Liver (tissue), 9 donors: Measurements from ENCODE around the gene GRK1. TPM values are rescaled to one million over a fixed set of nuclear protein-coding genes. Genes with fewer than 3 reads are reported as not detected.

Experiments
- DNase-seq: peaks from one replicate; pipeline ENCODE4 v3.0.0-alpha.2; 2017; ENCODE audit warnings: low spot score
- H3K27ac ChIP-seq, 2 donors: one replicate each; pipeline ENCODE4 v1.7.0; 2013; ENCODE audit warnings: inconsistent platforms in 2 of 2, low read length in 2 of 2, control low read depth in 1 of 2, low read depth in 1 of 2, mild to moderate bottlenecking in 1 of 2
- H3K27me3 ChIP-seq, 4 donors: one replicate each; pipeline versions ENCODE4 v1.6.1 to v1.7.0; 2013; ENCODE audit warnings: low read length in 3 of 4, inconsistent platforms in 1 of 4, mild to moderate bottlenecking in 1 of 4, moderate library complexity in 1 of 4; ENCODE audit not compliant: control insufficient read depth in 4 of 4, insufficient read depth in 4 of 4
- H3K36me3 ChIP-seq, 4 donors: one replicate each; pipeline versions ENCODE4 v1.6.1 to v1.7.0; 2013; ENCODE audit warnings: low read length in 3 of 4, mild to moderate bottlenecking in 3 of 4, low read depth in 1 of 4, moderate library complexity in 1 of 4; ENCODE audit not compliant: control insufficient read depth in 4 of 4, insufficient read depth in 3 of 4
- H3K4me1 ChIP-seq, 4 donors: one replicate each; pipeline versions ENCODE4 v1.6.1 to v1.7.0; 2013; ENCODE audit warnings: low read length in 3 of 4, mild to moderate bottlenecking in 3 of 4, moderate library complexity in 1 of 4; ENCODE audit not compliant: control insufficient read depth in 4 of 4, insufficient read depth in 4 of 4
- H3K4me3 ChIP-seq, 3 donors: one replicate each; pipeline versions ENCODE4 v1.6.1 to v1.7.0; 2013; ENCODE audit warnings: low read length in 3 of 3, control low read depth in 1 of 3, low read depth in 1 of 3, mild to moderate bottlenecking in 1 of 3
- H3K9ac ChIP-seq, 2 donors: one replicate each; pipeline ENCODE4 v1.7.0; 2013; ENCODE audit warnings: low read length in 2 of 2, mild to moderate bottlenecking in 2 of 2, moderate library complexity in 2 of 2, control low read depth in 1 of 2, low read depth in 1 of 2
- H3K9me3 ChIP-seq, 4 donors: one replicate each; pipeline versions ENCODE4 v1.6.1 to v1.7.0; 2013; ENCODE audit warnings: low read length in 3 of 4; ENCODE audit not compliant: control insufficient read depth in 4 of 4
- EGR1 ChIP-seq, 2 donors: IDR thresholded peaks; 2 replicates each; pipeline ENCODE4 v1.6.1; 2016 to 2018; ENCODE audit warnings: antibody characterized with exemption in 2 of 2, low read depth in 2 of 2
- FOXA1 ChIP-seq: IDR thresholded peaks from 2 replicates; pipeline ENCODE4 v1.6.1; 2016; ENCODE audit warnings: antibody characterized with exemption
- FOXA2 ChIP-seq: IDR thresholded peaks from 2 replicates; pipeline ENCODE4 v1.6.1; 2016; ENCODE audit warnings: antibody characterized with exemption
- GABPA ChIP-seq, 2 donors: IDR thresholded peaks in 1 of 2; conservative IDR thresholded peaks in 1 of 2; 2 replicates each; pipeline ENCODE4 v1.6.1; 2016; ENCODE audit warnings: antibody characterized with exemption in 2 of 2, mild to moderate bottlenecking in 1 of 2, moderate library complexity in 1 of 2
- HNF4A ChIP-seq, 2 donors: conservative IDR thresholded peaks; 2 replicates each; pipeline ENCODE4 v1.6.1; 2016; ENCODE audit warnings: antibody characterized with exemption in 2 of 2, mild to moderate bottlenecking in 2 of 2
- HNF4G ChIP-seq: IDR thresholded peaks from 2 replicates; pipeline ENCODE4 v1.6.1; 2016; ENCODE audit warnings: antibody characterized with exemption
- JUND ChIP-seq, 2 donors: IDR thresholded peaks; 2 replicates each; pipeline ENCODE4 v1.6.1; 2016; ENCODE audit warnings: antibody characterized with exemption in 2 of 2
- MAX ChIP-seq: IDR thresholded peaks from 2 replicates; pipeline ENCODE4 v1.6.1; 2016; ENCODE audit warnings: antibody characterized with exemption
- NR2F2 ChIP-seq: IDR thresholded peaks from 2 replicates; pipeline ENCODE4 v1.6.1; 2016; ENCODE audit warnings: antibody characterized with exemption
- RAD21 ChIP-seq, 2 donors: IDR thresholded peaks; 2 replicates each; pipeline ENCODE4 v1.6.1; 2016; ENCODE audit warnings: antibody characterized with exemption in 2 of 2, mild to moderate bottlenecking in 2 of 2
- REST ChIP-seq: IDR thresholded peaks from 2 replicates; pipeline ENCODE4 v1.6.1; 2016; ENCODE audit warnings: antibody characterized with exemption, mild to moderate bottlenecking
- RXRA ChIP-seq, 2 donors: IDR thresholded peaks; 2 replicates each; pipeline ENCODE4 v1.6.1; 2017 to 2018; ENCODE audit warnings: antibody characterized with exemption in 2 of 2, mild to moderate bottlenecking in 1 of 2
- SP1 ChIP-seq: IDR thresholded peaks from 2 replicates; pipeline ENCODE4 v1.6.1; 2018; ENCODE audit warnings: antibody characterized with exemption, mild to moderate bottlenecking
- TAF1 ChIP-seq: conservative IDR thresholded peaks from 2 replicates; pipeline ENCODE4 v1.6.1; 2016; ENCODE audit warnings: antibody characterized with exemption, mild to moderate bottlenecking
- YY1 ChIP-seq: IDR thresholded peaks from 2 replicates; pipeline ENCODE4 v1.6.1; 2016; ENCODE audit warnings: antibody characterized with exemption, mild to moderate bottlenecking
- ZBTB33 ChIP-seq: IDR thresholded peaks from 2 replicates; pipeline ENCODE4 v1.6.1; 2016; ENCODE audit warnings: antibody characterized with exemption
- WGBS: extraction: QIAGEN DNeasy Blood & Tissue Kit; methylation state at CpG from one replicate; pipeline ENCODE4 v1.1.7; 2013; 5-methylcytosine and 5-hydroxymethylcytosine counted together
- polyA plus RNA-seq, 2 donors: library from polyadenylated mRNA; stranded (reverse) in 1 of 2; unstranded in 1 of 2; fragments of 200-250 nt in 1 of 2; fragments of >200 nt in 1 of 2; fragmentation: Nextera tagmentation in 1 of 2; extraction: Ambion mirVana in 1 of 2; gene quantifications; one replicate each; pipeline versions ENCODE4 v1.2.1 to v1.2.3, GENCODE V29; 2013 to 2015
- total RNA-seq, 2 donors: library from RNA; depleted of rRNA; stranded (reverse); fragments of >200 nt; gene quantifications; one replicate each; pipeline ENCODE4 v1.2.3, GENCODE V29; 2014
- TF ChIP-seq, protein P1 (sequence below): IDR thresholded peaks from 2 replicates; pipeline ENCODE4 v1.6.1; 2016; ENCODE audit warnings: antibody characterized with exemption
- TF ChIP-seq, protein P2 (sequence below): fragments of 150-350 bp; IDR thresholded peaks from 2 replicates; pipeline ENCODE4 v1.5.1; 2017; ENCODE audit warnings: improper control_type of control experiment, low read depth, low read length; ENCODE audit not compliant: missing input control
- donor health status: healthy.
- donor health status: healthy.
- donor health status: healthy.
- donor health status: healthy.
- donor health status: healthy.

Gene GRK1
- total and polyA plus RNA-seq, 4 donors: 0.05 TPM; not detected in 3

GRCh38 chr13:113644800-113645199 is 22.2 kb upstream of the GRK1 start:
- 97% methylated on average over 1 of the region's 1 CpG for WGBS
- TF ChIP-seq MAX: no peak
- no peak for TF ChIP-seq RAD21 (IDR thresholded peaks at IDR 0.05)
- no peak for TF ChIP-seq HNF4A (conservative IDR thresholded peaks at IDR 0.05)
- TF ChIP-seq RXRA (IDR thresholded peaks at IDR 0.05): no peak
- TF ChIP-seq SP1: no peak
- no peak for TF ChIP-seq GABPA (IDR thresholded peaks at IDR 0.05 in 1 of 2, conservative IDR thresholded peaks at IDR 0.05 in 1 of 2)
- TF ChIP-seq TAF1: no peak
- no peak for TF ChIP-seq JUND (IDR thresholded peaks at IDR 0.05)
- TF ChIP-seq NR2F2: no peak
- TF ChIP-seq EGR1 (IDR thresholded peaks at IDR 0.05; ENCODE audit: low read depth in 2 of 2): no peak
- no peak for TF ChIP-seq HNF4G
- no peak for TF ChIP-seq FOXA2
- no peak for TF ChIP-seq FOXA1
- TF ChIP-seq, protein P1, sequence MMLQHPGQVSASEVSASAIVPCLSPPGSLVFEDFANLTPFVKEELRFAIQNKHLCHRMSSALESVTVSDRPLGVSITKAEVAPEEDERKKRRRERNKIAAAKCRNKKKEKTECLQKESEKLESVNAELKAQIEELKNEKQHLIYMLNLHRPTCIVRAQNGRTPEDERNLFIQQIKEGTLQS: no peak
- no peak for TF ChIP-seq REST
- TF ChIP-seq, protein P2, sequence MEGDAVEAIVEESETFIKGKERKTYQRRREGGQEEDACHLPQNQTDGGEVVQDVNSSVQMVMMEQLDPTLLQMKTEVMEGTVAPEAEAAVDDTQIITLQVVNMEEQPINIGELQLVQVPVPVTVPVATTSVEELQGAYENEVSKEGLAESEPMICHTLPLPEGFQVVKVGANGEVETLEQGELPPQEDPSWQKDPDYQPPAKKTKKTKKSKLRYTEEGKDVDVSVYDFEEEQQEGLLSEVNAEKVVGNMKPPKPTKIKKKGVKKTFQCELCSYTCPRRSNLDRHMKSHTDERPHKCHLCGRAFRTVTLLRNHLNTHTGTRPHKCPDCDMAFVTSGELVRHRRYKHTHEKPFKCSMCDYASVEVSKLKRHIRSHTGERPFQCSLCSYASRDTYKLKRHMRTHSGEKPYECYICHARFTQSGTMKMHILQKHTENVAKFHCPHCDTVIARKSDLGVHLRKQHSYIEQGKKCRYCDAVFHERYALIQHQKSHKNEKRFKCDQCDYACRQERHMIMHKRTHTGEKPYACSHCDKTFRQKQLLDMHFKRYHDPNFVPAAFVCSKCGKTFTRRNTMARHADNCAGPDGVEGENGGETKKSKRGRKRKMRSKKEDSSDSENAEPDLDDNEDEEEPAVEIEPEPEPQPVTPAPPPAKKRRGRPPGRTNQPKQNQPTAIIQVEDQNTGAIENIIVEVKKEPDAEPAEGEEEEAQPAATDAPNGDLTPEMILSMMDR: no peak
- H3K27ac ChIP-seq: no peak overlapping the region
- peaks cover 16 to 28% (median 23%) of the 10 kb centered on the region in 4 donors for H3K4me1 ChIP-seq
- no peaks in the 10 kb centered on the region for H3K9me3 ChIP-seq
- H3K9ac ChIP-seq: no peak overlapping the region
- no peak overlapping the region for H3K4me3 ChIP-seq
- DNase-seq: no peak
- H3K27me3 ChIP-seq: no peaks in the 10 kb centered on the region
- peaks cover 0 to 10% (median 4%) of the 10 kb centered on the region in 4 donors for H3K36me3 ChIP-seq

DNA sequence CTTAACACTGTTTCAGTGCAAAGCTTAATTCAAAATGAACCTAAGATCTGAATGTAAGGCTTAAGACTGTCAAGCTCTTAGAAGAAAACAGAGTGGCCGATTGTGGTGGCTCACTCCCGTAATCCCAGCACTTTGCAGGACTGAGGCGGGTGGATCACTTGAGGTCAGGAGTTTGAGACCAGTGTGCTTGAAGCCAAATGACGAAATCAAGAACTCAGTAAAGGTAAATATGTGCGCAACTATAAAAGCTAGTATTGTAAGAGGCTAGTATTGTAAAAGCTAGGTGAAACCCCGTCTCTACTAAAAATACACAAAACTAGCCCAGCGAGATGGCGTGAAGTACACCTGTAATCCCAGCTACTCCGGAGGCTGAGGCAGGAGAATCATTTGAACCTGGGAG is 21.7 kb upstream of the GRK1 start:
- Histone ChIP-seq H3K27ac (peak overlapping the region in 1 of 2 donors; percentile 41), H3K4me1 (peaks cover 16 to 28% (median 23%) of the 10 kb centered on the region in 4 donors), H3K9ac (no peak overlapping the region), H3K36me3 (peaks cover 0 to 5% (median 3%) of the 10 kb centered on the region in 4 donors), H3K27me3 (no peaks in the 10 kb centered on the region), H3K9me3 (no peaks in the 10 kb centered on the region), H3K4me3 (no peak overlapping the region)
- peak in 1 of 2 donors; percentile 86 for TF ChIP-seq RXRA (IDR thresholded peaks at IDR 0.05)
- no peak for TF ChIP-seq NR2F2
- TF ChIP-seq HNF4A (conservative IDR thresholded peaks at IDR 0.05): peak in 1 of 2 donors; percentile 51
- TF ChIP-seq YY1: no peak
- TF ChIP-seq ZBTB33: peak; percentile 16
- TF ChIP-seq FOXA2: peak; percentile 30
- WGBS: 38% methylated on average over 9 of the region's 9 CpGs
- no peak for DNase-seq
